GM11168 (cell line): Measurements from ENCODE around the gene HHAT.

Source experiments
- in situ Hi-C: fragments of 300-500 bp; cut with MboI; formaldehyde crosslinking; loops from one replicate; pipeline ENCODE4 v1.12.0; 2022; ENCODE audit warnings: low sequenced_read_pairs; ENCODE audit not compliant: unreplicated experiment

HHAT gene

GRCh38 chr1:210465150-210465549 lies 136.4 kb downstream of the HHAT start:
- in situ Hi-C loops = no loop called here

- in situ Hi-C loops = no loop called here
These were observed 138.8 kb downstream of the HHAT start for GRCh38 chr1:210467440-210468043.

GRCh38 chr1:210469441-210469840 lies 140.7 kb downstream of the HHAT start:
- in situ Hi-C loops = no loop called here

- in situ Hi-C loops = no loop called here
These were observed 146.6 kb downstream of the HHAT start for GRCh38 chr1:210475321-210475720.

DNA sequence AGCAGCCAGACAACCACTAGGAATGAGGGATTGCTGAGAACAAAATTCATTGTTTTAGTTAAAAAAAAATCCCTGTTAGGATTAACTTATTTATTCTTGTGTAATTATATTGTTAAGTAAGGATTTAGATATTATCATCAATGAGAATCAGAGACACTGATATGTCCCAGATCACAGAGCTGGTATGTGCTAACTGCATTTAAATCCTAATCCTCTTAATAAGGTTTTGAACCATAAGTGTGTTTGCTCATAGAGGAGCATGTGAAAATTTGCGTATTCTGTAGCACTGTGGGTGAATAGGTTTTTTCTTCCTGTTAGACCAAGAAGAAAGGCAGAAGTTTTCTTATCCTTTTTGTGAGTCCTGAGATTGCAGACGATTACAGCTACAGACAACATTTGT lies 147.1 kb downstream of the HHAT start:
- in situ Hi-C loops = no loop called here

DNA sequence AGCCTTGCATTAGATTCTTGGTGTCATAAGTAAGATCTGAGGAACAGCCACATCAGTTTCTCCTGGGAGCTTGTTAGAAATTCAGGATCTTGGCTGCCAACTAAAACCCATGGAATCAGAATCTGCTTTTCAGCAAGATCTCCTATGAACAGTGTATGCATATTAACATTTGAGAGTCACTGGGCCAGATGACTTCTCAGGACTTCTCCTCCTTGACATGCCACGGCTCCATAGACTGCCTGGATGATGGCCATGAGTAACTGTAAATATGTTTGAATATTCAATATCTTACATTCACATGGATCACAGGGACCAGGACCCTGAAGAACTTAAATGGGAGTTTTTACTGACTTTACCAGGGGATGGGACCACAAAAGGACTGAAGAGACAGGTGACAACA lies 148.0 kb downstream of the HHAT start:
- in situ Hi-C loops = no loop called here

GRCh38 chr1:210477328-210477924 lies 148.7 kb downstream of the HHAT start:
- in situ Hi-C loops = no loop called here

DNA sequence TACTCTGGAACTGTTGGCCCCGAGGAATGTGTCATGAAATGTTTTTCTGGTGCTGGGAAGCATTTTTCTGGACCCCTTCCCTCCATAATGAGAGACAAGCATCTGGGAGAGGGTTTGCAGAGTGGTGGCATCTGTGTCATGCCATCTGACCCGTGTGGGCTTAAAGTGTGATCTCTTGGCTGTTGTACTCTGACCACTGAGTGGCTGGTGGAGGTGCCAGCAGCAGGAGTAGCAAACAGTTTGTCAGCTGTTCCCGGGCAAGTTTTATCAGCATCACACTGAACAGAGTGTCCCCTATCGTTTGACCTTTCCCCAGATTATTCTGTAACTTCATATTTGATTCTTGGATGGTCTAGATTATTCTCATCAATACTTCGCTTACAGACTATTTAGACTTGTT lies 150.1 kb downstream of the HHAT start:
- in situ Hi-C loops = no loop called here

DNA sequence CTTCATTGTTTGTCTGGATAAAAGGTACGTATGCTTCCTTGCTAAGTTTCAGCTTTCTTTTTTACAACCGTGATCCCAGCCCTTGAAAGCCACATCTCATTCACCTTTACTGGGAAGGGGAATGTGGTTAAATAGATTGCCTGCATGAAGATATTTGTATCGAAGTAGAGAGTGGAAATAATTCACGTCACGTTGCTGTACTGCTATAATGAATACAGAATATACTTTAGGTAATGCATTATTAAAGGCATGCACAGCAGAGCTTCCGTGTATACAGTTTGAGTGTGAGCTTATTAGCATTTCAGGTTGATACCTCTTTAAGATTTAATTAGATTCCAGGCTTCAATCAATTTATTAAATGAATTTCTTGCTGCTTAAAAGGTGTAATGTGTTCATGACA lies 153.8 kb downstream of the HHAT start:
- in situ Hi-C loops = no loop called here

GRCh38 chr1:210482945-210483617 lies 154.4 kb downstream of the HHAT start:
- in situ Hi-C loops = no loop called here

DNA sequence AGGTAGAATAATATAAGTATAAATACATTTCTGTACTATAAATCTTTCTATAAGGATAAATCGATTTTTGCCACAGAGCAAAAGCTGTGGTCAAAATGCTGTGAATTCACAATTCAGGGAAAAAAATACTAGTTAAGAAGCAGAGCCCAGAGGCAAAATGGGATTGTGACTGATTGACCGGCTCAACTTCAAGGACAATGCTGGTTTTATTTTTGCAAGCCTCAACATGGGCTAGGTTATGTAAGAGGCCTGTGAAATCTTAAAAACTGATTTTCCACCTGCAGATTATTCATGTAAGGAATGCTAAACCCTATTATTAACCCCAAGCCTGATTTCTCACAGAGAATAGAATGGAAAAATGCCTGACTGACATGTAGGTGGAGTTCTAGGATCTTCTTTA lies 155.1 kb downstream of the HHAT start:
- in situ Hi-C loops = no loop called here

DNA sequence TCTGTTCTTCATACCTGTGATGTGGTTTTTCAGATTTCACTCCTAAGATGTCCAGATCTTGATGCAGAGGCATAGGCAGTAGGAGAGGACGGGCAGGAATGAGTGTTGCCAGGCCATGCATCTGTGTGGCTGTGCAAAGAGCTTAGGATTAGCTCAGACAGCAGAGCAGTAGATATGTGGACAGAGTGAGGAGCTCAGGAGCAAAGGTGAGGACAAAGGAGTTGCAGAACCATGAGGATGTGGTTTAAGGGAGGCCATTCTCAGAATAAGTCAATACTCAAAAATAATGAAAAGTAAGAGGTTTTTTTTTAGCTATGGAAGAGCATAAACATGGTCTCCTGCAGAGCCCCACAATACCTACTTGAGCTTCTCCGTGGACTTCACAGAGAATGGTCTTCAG lies 158.3 kb downstream of the HHAT start:
- in situ Hi-C loops = no loop called here

GRCh38 chr1:210489491-210489890 lies 160.8 kb downstream of the HHAT start:
- in situ Hi-C loops = no loop called here

DNA sequence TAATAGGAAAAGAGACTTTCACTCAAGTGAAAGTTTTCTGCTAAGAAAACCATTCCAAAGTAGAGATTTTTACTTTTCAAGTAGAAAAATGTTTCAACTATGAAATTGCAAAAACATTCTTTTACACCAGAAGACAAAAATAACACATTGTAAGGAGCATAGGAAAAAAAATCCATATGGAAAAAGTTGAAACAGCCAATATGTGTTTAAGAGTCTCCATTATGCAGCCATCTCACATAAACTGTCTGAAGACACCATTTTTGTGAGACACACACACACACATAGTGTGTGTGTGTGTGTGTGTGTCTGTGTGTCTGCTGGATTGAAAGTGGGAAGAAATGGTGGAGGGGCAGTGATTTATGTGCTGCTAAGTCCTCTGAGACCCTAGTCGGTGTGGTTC lies 162.1 kb downstream of the HHAT start:
- in situ Hi-C loops = no loop called here

DNA sequence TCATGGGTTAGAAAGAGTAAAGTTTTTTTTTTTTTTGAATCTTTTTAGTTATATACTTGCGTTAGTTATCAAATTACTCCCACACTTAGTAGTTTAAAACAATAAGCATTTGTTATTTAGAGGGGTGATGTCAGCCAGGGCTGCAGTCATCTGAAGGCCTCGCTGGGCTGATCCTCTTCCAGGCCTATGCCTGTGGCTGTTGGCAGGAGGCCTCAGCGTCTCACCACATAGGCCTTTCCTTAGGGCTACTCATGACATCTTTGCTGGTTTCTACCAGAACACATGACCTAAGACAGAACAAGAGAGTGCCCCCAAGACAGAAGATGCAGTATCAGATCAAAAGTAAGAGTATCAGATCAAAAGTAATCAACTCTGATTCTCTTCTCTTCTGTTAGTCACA lies 167.4 kb downstream of the HHAT start:
- in situ Hi-C loops = no loop called here

GRCh38 chr1:210499956-210500355 lies 171.3 kb downstream of the HHAT start:
- in situ Hi-C loops = no loop called here

GRCh38 chr1:210500831-210501230 lies 172.1 kb downstream of the HHAT start:
- in situ Hi-C loops = no loop called here

GRCh38 chr1:210504286-210504685 lies 175.6 kb downstream of the HHAT start:
- in situ Hi-C loops = no loop called here

GRCh38 chr1:210505601-210506496 lies 177.1 kb downstream of the HHAT start:
- in situ Hi-C loops = no loop called here

- in situ Hi-C loops = no loop called here
These were observed 178.0 kb downstream of the HHAT start for GRCh38 chr1:210506689-210507088.

- in situ Hi-C loops = no loop called here
These were observed 187.5 kb downstream of the HHAT start for GRCh38 chr1:210516092-210516656.
